CD4-positive, alpha-beta T cell treated with Interleukin-6 at 100 ng/mL for 8 hours (primary cell): Measurements from ENCODE around the gene AKR7A2.

Experiments
- DNase-seq: peaks from one replicate; pipeline ENCODE4 v3.0.0-alpha.2; 2020; ENCODE audit warnings: mixed read lengths, low spot score

AKR7A2 gene

GRCh38 chr1:19343617-19344350, 31.8 kb upstream of the AKR7A2 start:
- DNase-seq = no peak

DNA sequence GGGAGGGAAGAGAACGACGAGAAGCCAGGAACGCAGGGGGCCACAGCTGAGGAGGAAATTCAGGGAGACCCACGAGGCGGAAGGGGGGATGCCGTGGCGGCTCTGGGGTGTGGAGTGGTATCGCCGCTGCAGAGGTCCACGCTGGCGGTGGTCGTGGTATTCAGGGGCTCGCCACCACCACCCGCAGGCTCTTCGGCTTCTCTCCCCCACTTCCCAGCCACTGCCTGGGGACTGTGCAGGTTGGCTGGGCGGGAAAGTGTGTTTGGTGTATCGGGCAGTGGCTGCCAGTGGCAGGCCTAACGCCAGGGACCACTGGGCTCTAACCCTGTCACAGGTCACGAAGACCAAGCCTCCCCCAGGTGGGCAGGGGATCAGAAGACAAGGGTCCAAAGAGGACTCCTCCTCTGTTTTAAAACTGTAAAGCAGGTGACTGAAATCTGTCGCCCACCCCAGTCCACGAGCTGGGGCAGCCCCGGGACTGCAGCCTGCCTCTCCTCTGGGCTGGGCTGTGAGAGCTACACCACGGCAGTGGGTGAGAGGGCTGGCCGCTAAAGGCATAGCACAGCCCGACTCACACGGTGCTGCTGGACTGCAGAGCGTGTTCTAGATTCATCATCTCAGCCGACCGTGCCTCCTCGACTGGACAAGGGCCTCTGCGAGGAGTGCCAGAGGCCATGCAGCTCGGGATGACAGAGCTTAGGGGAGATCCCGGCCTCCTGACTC, 31.1 kb upstream of the AKR7A2 start:
- no peak for DNase-seq

- DNase-seq = no peak
Observed at GRCh38 chr1:19342062-19342750, 30.3 kb upstream of the AKR7A2 start.

GRCh38 chr1:19341201-19342061, 29.5 kb upstream of the AKR7A2 start:
- DNase-seq = peak; percentile 66

GRCh38 chr1:19340387-19340937, 28.5 kb upstream of the AKR7A2 start:
- no peak for DNase-seq

GRCh38 chr1:19339214-19339861, 27.4 kb upstream of the AKR7A2 start:
- DNase-seq = no peak

GRCh38 chr1:19338323-19338762, 26.4 kb upstream of the AKR7A2 start:
- no peak for DNase-seq

DNA sequence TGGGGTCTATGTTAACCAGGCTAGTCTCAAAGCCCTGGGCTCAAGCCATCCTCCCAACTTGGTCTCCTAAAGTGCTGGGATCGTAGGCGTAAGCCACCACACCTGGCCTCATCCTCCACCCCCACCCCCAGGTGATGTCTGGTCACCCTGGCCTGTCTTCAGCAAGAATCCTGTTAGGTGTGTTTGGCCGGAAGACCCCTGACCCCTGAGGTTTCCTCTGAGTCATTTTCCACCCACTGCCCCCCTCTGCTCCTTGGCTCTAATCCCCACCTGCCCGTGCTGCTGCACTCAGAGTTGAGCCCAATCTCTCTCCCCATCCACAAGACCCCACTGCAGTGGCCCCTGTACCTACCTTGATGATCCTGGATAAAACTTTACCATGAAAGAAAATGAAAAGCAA, 25.3 kb upstream of the AKR7A2 start:
- DNase-seq = no peak

GRCh38 chr1:19336543-19336942, 24.6 kb upstream of the AKR7A2 start:
- no peak for DNase-seq

DNA sequence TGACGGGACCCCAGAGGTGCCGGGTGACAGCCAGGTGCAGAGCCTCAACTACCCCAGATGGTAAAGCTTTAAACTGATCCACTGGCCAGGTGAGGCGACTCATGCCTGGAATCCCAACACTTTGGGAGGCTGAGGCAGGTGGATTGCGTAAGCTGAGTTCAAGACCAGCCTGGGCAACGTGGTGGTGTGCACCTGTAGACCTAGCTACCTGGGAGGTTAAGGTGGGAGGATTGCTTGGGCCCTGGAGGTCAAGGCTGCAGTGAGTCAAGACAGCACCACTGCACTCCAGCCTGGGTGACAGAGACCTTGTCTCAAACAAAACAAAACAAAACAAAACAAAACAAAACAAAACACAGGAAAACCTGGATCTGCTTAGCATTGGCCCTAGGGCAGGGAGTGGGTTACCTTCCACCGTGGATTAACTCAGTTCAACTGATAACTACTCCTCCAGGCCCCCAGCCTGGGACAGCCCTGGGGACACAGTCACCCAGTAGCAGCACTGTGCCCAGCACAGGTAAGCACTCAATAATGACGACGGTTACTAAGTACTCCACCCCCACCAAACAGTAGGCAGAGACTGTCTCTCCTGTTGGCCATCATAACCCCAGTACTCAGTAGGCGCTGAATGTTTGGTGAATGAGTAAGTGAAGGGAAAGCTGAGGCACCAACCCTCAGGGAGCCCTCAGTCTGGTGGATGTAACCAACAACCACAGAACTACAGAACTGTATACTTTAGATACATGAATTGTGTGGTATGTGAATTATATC, 21.8 kb upstream of the AKR7A2 start:
- DNase-seq = no peak

- no peak for DNase-seq
Observed at GRCh38 chr1:19332832-19333231, 20.9 kb upstream of the AKR7A2 start.

- no peak for DNase-seq
Observed at GRCh38 chr1:19331262-19331878, 19.4 kb upstream of the AKR7A2 start.

DNA sequence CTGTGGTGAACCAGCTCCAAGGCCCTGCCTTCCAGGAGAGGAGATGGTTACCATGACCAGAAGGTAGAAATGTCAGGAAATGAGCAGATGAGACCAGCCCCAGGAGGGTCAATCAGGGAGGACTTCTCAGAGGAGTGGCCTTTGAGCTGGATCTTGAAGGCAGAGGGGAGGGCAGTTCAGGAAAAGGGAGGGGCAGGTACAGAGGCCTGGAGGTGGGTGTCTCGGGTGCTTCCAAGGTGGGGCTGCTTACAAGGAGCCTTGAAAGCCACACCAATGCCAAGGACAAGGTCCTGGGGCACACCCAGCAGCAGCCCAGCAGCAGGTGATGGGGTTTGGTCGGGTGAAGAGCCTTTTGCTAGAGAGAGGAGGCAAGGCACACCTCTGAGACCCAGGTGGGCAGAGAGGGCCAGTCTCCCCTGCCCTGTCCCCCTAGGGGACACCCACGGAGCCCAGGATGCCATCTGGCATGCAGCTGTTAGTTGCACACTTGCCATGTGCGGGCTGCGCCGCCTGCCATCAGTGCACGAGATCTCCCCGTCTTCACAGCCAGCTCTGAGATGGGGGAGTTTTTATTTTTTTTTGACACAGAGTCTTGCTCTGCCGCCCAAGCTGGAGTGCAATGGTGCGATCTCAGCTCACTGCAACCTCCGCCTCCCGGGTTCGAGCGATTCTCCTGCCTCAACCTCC, 18.6 kb upstream of the AKR7A2 start:
- DNase-seq = no peak

GRCh38 chr1:19329611-19330010, 17.7 kb upstream of the AKR7A2 start:
- no peak for DNase-seq

- DNase-seq = no peak
Observed at GRCh38 chr1:19329188-19329587, 17.2 kb upstream of the AKR7A2 start.

DNA sequence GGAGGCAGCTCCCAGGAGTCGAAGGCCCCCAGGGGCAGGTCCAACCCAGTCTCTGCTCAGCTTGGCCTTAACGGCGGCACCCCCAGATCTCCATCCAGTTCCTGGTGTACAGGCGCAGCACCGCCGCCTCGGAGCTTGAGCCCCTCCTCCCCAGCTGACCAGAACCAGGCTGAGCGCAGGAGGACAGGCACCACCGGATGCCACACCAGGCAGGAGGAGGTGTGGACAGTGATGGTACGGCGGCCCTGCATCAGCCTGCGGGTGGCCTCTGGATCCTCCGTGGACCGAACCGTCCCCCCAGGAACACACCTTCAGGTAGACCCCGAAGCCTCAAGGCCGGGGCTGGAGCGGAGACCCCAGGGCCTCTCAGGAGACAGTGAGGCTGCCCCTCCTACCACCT, 16.5 kb upstream of the AKR7A2 start:
- DNase-seq = no peak

DNA sequence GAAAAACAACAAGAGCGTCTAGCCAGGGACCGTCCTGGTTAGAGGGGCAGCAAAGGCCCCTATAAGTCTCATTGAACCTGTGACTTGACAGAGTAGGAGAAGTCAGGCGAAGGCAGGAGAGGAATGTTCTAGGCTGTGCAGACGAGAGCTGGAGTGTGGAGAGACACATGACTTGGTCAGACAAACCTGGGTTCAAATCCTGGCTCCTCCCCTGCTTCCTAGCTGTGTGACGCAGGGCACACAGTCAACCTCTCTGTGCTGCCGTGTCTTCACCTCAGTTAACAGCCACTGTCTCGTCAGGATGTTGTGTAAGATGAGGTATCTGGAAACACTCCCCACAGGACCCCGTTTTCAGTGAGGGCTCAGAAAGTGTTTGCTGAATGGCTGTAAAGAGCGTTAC, 15.8 kb upstream of the AKR7A2 start:
- no peak for DNase-seq

DNA sequence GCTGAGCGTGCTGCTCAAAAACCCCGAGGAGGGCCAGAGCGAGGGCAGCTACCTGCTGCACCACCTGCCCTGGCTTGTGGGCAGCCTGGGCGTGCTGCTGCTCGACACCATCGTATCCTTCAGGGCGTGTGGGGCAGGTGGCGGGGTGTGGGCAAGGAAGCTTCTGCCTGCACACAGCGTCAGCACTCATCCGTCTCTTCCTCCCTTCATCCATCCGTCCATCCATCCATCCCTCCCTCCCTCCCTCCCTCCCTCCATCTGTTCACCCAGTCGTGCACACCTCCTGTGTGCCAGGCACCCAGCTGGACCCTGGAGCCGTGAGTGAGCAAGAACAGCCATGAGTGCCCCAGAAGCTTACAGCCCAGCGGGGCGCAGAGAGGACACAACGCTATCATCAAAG, 15.4 kb upstream of the AKR7A2 start:
- no peak for DNase-seq

DNA sequence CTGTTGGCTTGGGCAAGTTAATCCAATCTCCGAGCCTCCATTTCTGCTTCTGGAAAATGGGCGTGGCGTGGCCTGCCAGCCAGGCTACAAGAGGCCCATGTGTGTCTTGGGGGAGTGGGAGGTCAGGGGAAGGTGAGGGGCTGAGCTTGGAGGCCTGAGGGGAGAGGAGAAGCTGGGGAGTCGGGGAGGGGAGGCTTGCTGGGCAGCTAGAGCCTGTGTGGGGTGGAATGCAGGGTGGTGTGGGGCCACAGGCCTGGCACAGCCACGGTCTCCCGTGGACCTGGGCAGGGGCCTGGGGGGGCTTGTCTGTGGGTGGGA, 14.8 kb upstream of the AKR7A2 start:
- DNase-seq = no peak
